Testis (tissue), 3 donors: ENCODE data around the gene FIGN. TPM values are rescaled to one million over a fixed set of nuclear protein-coding genes. Genes with fewer than 3 reads are reported as not detected.
A peak's percentile ranks its signal among the peaks of the same experiment; 100 is the strongest.

Experiments
- DNase-seq: peaks from one replicate; pipeline ENCODE4 v3.0.0-alpha.2; 2019
- H3K27ac ChIP-seq, 2 donors: fragments of 200-600 bp; sonication (generic); one replicate each; pipeline ENCODE4 v1.5.1; 2019
- H3K27me3 ChIP-seq: fragments of 200-600 bp; sonication (generic); one replicate; pipeline ENCODE4 v1.5.1; 2019
- H3K36me3 ChIP-seq: fragments of 200-600 bp; sonication (generic); one replicate; pipeline ENCODE4 v1.5.1; 2017; ENCODE audit warnings: low read depth; ENCODE audit errors: missing control alignments
- H3K4me1 ChIP-seq: fragments of 200-600 bp; sonication (generic); one replicate; pipeline ENCODE4 v1.5.1; 2019
- H3K4me3 ChIP-seq, 2 donors: fragments of 200-600 bp; sonication (generic); one replicate each; pipeline ENCODE4 v1.5.1; 2017 to 2019
- H3K9me3 ChIP-seq: fragments of 200-600 bp; sonication (generic); one replicate; pipeline ENCODE4 v1.5.1; 2017
- POLR2A ChIP-seq: fragments of 450-650 bp; IDR thresholded peaks from one replicate; pipeline ENCODE4 v1.6.1; 2017; ENCODE audit warnings: antibody characterized with exemption, mild to moderate bottlenecking, moderate library complexity
- WGBS, 2 donors: methylation state at CpG; one replicate each; pipeline ENCODE4 v1.1.5; 2018; 5-methylcytosine and 5-hydroxymethylcytosine counted together
- intact Hi-C: fragments of 100-400 bp; cut with DNase I; formaldehyde crosslinking; loops from one replicate; pipeline ENCODE4 v1.15.1; 2023; ENCODE audit warnings: low total_unique reads
- polyA plus RNA-seq: library from polyadenylated mRNA; stranded (reverse); fragments of 350-450 nt; fragmentation: Illumina TruSeq; extraction: RNeasy Lipid Tissue Mini Kit (QIAGEN cat#74804); gene quantifications from one replicate; pipeline ENCODE4 v1.2.3, GENCODE V29; 2014; ENCODE audit warnings: low read depth, low replicate concordance; ENCODE audit not compliant: insufficient read depth
- total RNA-seq, 2 donors: library from RNA; depleted of rRNA; stranded (reverse); fragments of >200 nt; gene quantifications; one replicate each; pipeline ENCODE4 v1.2.3, GENCODE V29; 2016
- TF ChIP-seq, protein P1 (sequence below), 3 experiments: fragments of 450-650 bp in 2 of 3; fragments of 200-600 bp in 1 of 3; sonication (generic) in 1 of 3; IDR thresholded peaks; one replicate each; pipeline ENCODE4 v1.5.1; 2016 to 2019; ENCODE audit warnings: antibody characterized with exemption in 3 of 3, mild to moderate bottlenecking in 2 of 3, moderate library complexity in 1 of 3

FIGN gene
- total and polyA plus RNA-seq, 3 donors from 2014 or later = 3.5 to 3.9 (median 3.6) TPM

DNA sequence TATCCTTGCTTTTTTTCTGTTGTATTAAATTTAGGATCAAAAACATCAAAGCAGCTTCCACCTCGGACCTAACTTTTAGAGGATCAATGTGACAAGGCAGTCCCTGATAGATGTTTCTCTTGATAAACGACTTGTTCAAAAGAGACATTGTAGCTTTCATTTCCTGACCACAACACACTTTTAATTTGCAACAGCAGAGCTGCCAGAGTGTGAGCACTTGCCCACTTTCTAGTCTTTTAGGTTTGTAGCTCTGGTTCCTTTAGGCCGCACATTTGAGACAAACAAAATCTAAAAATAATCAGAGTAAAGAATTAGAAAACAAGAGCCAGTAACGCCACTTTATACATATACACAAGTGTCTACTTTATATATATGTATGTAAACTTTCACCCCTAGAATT is 3.1 kb downstream of the FIGN start:
- peak overlapping the region; percentile 69 to 93 for H3K27ac ChIP-seq
- peak overlapping the region; percentile 72 to 73 for H3K4me3 ChIP-seq
- no peaks in the 10 kb centered on the region for H3K27me3 ChIP-seq
- DNase-seq = peak; percentile 34
- no peaks in the 10 kb centered on the region for H3K36me3 ChIP-seq
- no peaks in the 10 kb centered on the region for H3K4me1 ChIP-seq
- TF ChIP-seq POLR2A = no peak
- TF ChIP-seq, protein P1, sequence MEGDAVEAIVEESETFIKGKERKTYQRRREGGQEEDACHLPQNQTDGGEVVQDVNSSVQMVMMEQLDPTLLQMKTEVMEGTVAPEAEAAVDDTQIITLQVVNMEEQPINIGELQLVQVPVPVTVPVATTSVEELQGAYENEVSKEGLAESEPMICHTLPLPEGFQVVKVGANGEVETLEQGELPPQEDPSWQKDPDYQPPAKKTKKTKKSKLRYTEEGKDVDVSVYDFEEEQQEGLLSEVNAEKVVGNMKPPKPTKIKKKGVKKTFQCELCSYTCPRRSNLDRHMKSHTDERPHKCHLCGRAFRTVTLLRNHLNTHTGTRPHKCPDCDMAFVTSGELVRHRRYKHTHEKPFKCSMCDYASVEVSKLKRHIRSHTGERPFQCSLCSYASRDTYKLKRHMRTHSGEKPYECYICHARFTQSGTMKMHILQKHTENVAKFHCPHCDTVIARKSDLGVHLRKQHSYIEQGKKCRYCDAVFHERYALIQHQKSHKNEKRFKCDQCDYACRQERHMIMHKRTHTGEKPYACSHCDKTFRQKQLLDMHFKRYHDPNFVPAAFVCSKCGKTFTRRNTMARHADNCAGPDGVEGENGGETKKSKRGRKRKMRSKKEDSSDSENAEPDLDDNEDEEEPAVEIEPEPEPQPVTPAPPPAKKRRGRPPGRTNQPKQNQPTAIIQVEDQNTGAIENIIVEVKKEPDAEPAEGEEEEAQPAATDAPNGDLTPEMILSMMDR (IDR thresholded peaks at IDR 0.05) = no peak
- 11 to 16% methylated on average over 4 of the region's 4 CpGs for WGBS, 2 donors
- no peaks in the 10 kb centered on the region for H3K9me3 ChIP-seq
- intact Hi-C loops = no loop called here

DNA sequence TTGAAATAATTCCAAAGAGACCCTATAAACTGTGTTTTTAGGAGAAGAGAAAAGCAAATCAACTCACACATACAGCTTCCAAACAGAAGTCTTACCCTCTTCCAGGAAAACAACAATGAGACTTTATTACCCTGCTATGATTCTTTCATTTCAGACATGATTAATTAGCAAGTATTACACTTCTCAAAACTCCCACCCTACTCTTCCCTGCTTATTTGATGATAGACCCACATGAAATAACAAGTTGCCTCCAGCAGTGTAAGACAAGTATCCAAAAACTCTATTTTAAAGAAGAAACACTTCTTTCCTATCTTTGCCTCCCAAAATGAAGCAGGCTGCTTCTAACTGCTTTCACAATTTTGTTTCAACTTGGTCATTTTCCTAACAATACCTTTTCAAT is 4.1 kb downstream of the FIGN start:
- Histone ChIP-seq H3K4me3 (no peak overlapping the region), H3K9me3 (no peaks in the 10 kb centered on the region), H3K27ac (peak overlapping the region; percentile 69 to 93), H3K4me1 (no peaks in the 10 kb centered on the region), H3K27me3 (no peaks in the 10 kb centered on the region), H3K36me3 (no peaks in the 10 kb centered on the region)
- intact Hi-C loops = no loop called here
- no peak for TF ChIP-seq POLR2A
- TF ChIP-seq, protein P1 (IDR thresholded peaks at IDR 0.05) = no peak
- no peak for DNase-seq

DNA sequence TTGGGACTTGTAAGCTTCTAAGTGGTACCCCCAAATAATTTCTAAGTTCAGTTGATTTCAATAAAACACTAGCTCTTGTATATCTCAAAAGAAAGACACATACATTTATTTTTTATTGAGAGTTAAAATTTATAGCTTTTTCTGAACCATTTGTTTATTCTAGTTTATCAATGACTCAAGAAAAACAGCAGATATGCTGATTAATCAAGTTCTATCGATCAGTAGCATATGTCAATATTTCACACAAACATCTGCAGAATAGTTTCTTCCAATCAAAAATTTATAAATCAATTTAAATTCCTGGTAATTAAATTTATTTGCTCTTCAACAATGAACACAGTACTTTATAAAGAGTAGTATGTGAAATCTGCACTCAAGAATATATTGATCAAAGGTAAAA is 5.3 kb downstream of the FIGN start:
- intact Hi-C loops = no loop called here
- Histone ChIP-seq H3K27ac (peak overlapping the region in 1 of 2 donors; percentile 93), H3K36me3 (no peaks in the 10 kb centered on the region), H3K9me3 (no peaks in the 10 kb centered on the region), H3K27me3 (no peaks in the 10 kb centered on the region), H3K4me1 (no peaks in the 10 kb centered on the region), H3K4me3 (no peak overlapping the region)
- 92 to 94% methylated on average over 1 of the region's 1 CpG for WGBS, 2 donors
- no peak for DNase-seq
- TF ChIP-seq POLR2A = no peak
- TF ChIP-seq, protein P1 (IDR thresholded peaks at IDR 0.05) = no peak

DNA sequence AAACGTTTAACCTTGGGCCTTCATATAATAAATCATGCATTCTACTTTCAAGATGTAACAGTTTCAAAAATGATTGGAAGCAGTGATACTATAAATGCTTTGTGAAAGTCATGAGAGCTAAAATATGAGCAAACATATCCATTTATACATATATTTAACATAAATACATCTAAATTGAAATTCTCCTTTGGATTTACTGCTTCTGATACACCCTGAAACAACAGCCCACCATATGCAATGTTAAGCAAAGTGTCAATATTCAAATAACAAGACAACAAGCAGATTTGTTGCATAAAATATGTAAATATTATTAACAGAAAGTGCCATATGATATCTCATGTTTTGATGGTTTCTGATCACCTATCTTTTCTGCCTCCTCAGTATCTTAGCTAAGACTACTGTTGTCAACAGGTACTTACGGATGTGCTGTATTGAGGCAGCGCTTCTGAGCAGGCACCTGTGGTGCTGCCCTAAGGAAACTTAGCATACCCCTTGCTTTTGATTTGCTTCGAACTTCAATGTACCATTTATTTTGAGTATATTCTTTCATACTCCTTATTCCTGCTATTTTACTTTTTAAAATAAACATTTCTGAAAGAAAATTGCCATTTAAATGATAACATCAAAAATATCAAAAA is 6.1 kb downstream of the FIGN start:
- 79 to 86% methylated on average over 4 of the region's 4 CpGs for WGBS, 2 donors
- Histone ChIP-seq H3K4me1 (no peaks in the 10 kb centered on the region), H3K9me3 (no peaks in the 10 kb centered on the region), H3K4me3 (no peak overlapping the region), H3K36me3 (no peaks in the 10 kb centered on the region), H3K27me3 (no peaks in the 10 kb centered on the region), H3K27ac (peak overlapping the region; percentile 26 to 93)
- no peak for DNase-seq
- TF ChIP-seq POLR2A = no peak
- TF ChIP-seq, protein P1 (IDR thresholded peaks at IDR 0.05) = no peak
- intact Hi-C loops = no loop called here

- WGBS, 2 donors = 82 to 86% methylated on average over 4 of the region's 4 CpGs
- Histone ChIP-seq H3K36me3 (no peaks in the 10 kb centered on the region), H3K9me3 (no peaks in the 10 kb centered on the region), H3K4me3 (no peak overlapping the region), H3K27ac (no peak overlapping the region), H3K4me1 (no peaks in the 10 kb centered on the region), H3K27me3 (no peaks in the 10 kb centered on the region)
- intact Hi-C loops = no loop called here
- no peak for TF ChIP-seq POLR2A
- TF ChIP-seq, protein P1 (IDR thresholded peaks at IDR 0.05) = no peak
- no peak for DNase-seq
Observed at GRCh38 chr2:163723881-163724280, 11.9 kb downstream of the FIGN start.
